Activated naive CD8-positive, alpha-beta T cell treated with anti-CD3 and anti-CD28 coated beads, Interleukin-2, amount 50 U/mL, for 24 hours (primary cell): ENCODE data around the gene BMS1.

ENCODE experiments used
- ATAC-seq: fragments of 150-1000 bp; cut with Tn5 transposase; one replicate; pipeline ENCODE4 v1.10.0; 2021
- DNase-seq: peaks from one replicate; pipeline ENCODE4 v3.0.0; 2021
- H3K27ac Mint-ChIP-seq: one replicate; pipeline ENCODE4 v1.8.0; 2021; ENCODE audit warnings: mild to moderate bottlenecking, mixed read lengths
- H3K27me3 Mint-ChIP-seq: one replicate; pipeline ENCODE4 v1.8.0; 2021; ENCODE audit warnings: mixed read lengths
- H3K36me3 Mint-ChIP-seq: one replicate; pipeline ENCODE4 v1.8.0; 2021; ENCODE audit warnings: low read depth, mixed read lengths
- H3K4me1 Mint-ChIP-seq: one replicate; pipeline ENCODE4 v1.8.0; 2021; ENCODE audit warnings: mixed read lengths
- H3K4me3 Mint-ChIP-seq: one replicate; pipeline ENCODE4 v1.8.0; 2021; ENCODE audit warnings: mild to moderate bottlenecking, moderate library complexity, mixed read lengths
- H3K9me3 Mint-ChIP-seq: one replicate; pipeline ENCODE4 v1.8.0; 2021; ENCODE audit warnings: mixed read lengths

Gene BMS1

GRCh38 chr10:42878821-42879195, 96.2 kb downstream of the BMS1 start:
- H3K4me3 Mint-ChIP-seq: no peak overlapping the region
- ATAC-seq: no peak
- peaks cover 18% of the 10 kb centered on the region for H3K9me3 Mint-ChIP-seq
- H3K27me3 Mint-ChIP-seq: no peaks in the 10 kb centered on the region
- no peak overlapping the region for H3K27ac Mint-ChIP-seq
- H3K36me3 Mint-ChIP-seq: no peaks in the 10 kb centered on the region
- no peak for DNase-seq
- no peaks in the 10 kb centered on the region for H3K4me1 Mint-ChIP-seq

DNA sequence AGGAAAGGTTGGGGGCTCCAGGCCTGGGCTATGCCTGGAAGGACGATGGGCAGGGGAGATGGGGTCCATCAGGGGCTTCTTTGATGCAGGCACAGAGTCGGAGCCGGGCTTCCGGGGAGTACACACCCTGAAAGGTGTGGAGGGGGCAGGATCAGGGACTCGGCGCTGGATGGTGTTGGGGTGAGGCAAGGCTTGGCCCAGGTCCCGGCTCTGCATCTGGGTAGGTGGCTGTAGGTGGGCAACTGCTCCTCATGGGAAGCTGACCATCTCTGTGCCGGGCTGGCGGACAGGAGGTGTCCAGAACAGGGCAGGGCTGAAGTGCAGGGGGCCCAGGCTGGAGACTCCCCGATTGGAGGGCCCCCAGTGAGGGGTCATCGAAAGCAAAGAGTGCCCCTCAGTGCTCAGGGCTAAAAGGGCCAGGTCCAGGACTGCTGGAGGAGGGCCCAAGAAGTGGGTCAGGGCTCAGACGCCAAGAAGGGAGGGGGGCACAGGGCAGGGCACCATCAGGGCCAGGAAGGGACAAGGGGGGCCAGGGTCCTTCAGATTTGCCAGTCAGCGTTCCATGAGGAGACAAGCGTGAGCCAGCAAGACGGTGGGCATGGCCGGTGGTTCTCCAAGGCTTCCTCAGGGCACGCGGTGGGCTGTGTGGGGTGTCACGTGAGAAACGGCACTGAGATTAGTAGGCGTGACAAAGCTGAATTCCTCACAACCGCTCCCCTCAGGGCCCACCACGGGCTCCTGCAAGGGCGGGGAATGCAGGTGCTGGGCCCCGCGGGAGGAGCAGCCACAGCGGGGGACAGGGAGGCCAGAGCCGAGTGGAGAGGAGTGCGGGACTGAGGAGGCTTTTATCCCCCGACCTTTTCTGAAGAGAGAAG, 97.0 kb downstream of the BMS1 start:
- H3K4me3 Mint-ChIP-seq: no peak overlapping the region
- H3K9me3 Mint-ChIP-seq: peaks cover 20% of the 10 kb centered on the region
- ATAC-seq (no peak), DNase-seq (no peak)
- H3K27me3 Mint-ChIP-seq: no peaks in the 10 kb centered on the region
- no peak overlapping the region for H3K27ac Mint-ChIP-seq
- H3K4me1 Mint-ChIP-seq: no peaks in the 10 kb centered on the region
- no peaks in the 10 kb centered on the region for H3K36me3 Mint-ChIP-seq

DNA sequence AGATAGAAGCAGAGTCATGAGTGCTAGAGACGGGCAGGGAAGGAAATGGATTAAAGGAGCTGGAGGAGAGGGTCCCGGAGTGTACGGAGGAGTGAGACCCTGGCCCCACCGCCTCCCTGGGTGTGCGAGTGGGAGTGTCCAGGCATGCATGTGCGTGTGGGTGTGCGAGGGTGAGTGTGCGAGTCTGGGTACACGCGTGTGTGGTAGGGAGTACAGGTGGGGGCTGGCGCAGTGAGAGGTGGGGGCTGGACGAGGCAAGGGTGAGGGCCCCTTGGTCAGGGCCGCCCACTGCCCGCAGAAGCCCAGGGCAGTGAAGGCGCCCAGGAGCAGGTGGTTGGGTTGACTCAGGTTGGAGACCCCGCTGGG, 97.6 kb downstream of the BMS1 start:
- ATAC-seq (no peak), DNase-seq (no peak)
- Mint-ChIP-seq H3K27me3 (no peaks in the 10 kb centered on the region), H3K27ac (no peak overlapping the region), H3K9me3 (peaks cover 20% of the 10 kb centered on the region), H3K4me1 (no peaks in the 10 kb centered on the region), H3K4me3 (no peak overlapping the region), H3K36me3 (no peaks in the 10 kb centered on the region)

GRCh38 chr10:42882597-42882996, 100.0 kb downstream of the BMS1 start:
- Mint-ChIP-seq H3K27me3 (no peaks in the 10 kb centered on the region), H3K9me3 (peaks cover 20% of the 10 kb centered on the region), H3K4me1 (no peaks in the 10 kb centered on the region), H3K27ac (no peak overlapping the region), H3K4me3 (no peak overlapping the region), H3K36me3 (no peaks in the 10 kb centered on the region)
- DNase-seq (no peak), ATAC-seq (no peak)
